Hepatocyte (in vitro differentiated cells): Measurements from ENCODE around the gene TMEM150A. TPM values are rescaled to one million over a fixed set of nuclear protein-coding genes. Genes with fewer than 3 reads are reported as not detected.

ENCODE experiments used
- DNase-seq: peaks from one replicate; pipeline ENCODE4 v3.0.0-alpha.2; 2016; ENCODE audit warnings: low spot score
- H2AFZ ChIP-seq: fragments of 200-600 bp; sonication (generic); 2 replicates; pipeline ENCODE4 v1.6.0; 2016; ENCODE audit warnings: antibody characterized with exemption, mild to moderate bottlenecking
- H3K27ac ChIP-seq: fragments of 200-600 bp; sonication (generic); 2 replicates; pipeline ENCODE4 v1.5.1; 2016; ENCODE audit warnings: mild to moderate bottlenecking
- H3K27me3 ChIP-seq: fragments of 200-600 bp; sonication (generic); 2 replicates; pipeline ENCODE4 v1.6.1; 2016
- H3K36me3 ChIP-seq: fragments of 200-600 bp; sonication (generic); replicated peaks from 2 replicates; pipeline ENCODE4 v1.5.1; 2016; ENCODE audit warnings: low read depth; ENCODE audit not compliant: insufficient read depth
- H3K4me1 ChIP-seq: fragments of 200-600 bp; sonication (generic); 2 replicates; pipeline ENCODE4 v1.5.1; 2016; ENCODE audit warnings: mild to moderate bottlenecking, moderate library complexity; ENCODE audit not compliant: insufficient read depth
- H3K4me2 ChIP-seq: fragments of 200-600 bp; sonication (generic); 2 replicates; pipeline ENCODE4 v1.6.0; 2016
- H3K4me3 ChIP-seq: fragments of 200-600 bp; sonication (generic); 2 replicates; pipeline ENCODE4 v1.5.1; 2016; ENCODE audit warnings: mild to moderate bottlenecking
- H3K79me2 ChIP-seq: fragments of 200-600 bp; sonication (generic); 2 replicates; pipeline ENCODE4 v1.6.0; 2017; ENCODE audit warnings: mild to moderate bottlenecking
- H3K9me2 ChIP-seq: fragments of 200-600 bp; sonication (generic); replicated peaks from 2 replicates; pipeline ENCODE4 v1.6.0; 2017; ENCODE audit warnings: mild to moderate bottlenecking; ENCODE audit not compliant: insufficient read depth
- H3K9me3 ChIP-seq: fragments of 200-600 bp; sonication (generic); 2 replicates; pipeline ENCODE4 v1.5.1; 2016; ENCODE audit warnings: low read depth, mild to moderate bottlenecking
- H4K20me1 ChIP-seq: fragments of 200-600 bp; sonication (generic); 2 replicates; pipeline ENCODE4 v1.6.0; 2016; ENCODE audit warnings: mild to moderate bottlenecking; ENCODE audit not compliant: insufficient read depth, poor library complexity, severe bottlenecking
- CTCF ChIP-seq: fragments of 200-600 bp; sonication (generic); IDR thresholded peaks from 2 replicates; pipeline ENCODE4 v1.5.1; 2016; ENCODE audit warnings: antibody characterized with exemption, mild to moderate bottlenecking; ENCODE audit not compliant: poor library complexity
- EZH2 ChIP-seq: fragments of 200-600 bp; sonication (generic); IDR thresholded peaks from 2 replicates; pipeline ENCODE4 v1.6.1; 2016; ENCODE audit warnings: antibody characterized with exemption, mild to moderate bottlenecking, borderline replicate concordance
- EZH2phosphoT487 ChIP-seq: fragments of 200-600 bp; sonication (generic); IDR thresholded peaks from one replicate; pipeline ENCODE4 v1.6.1; 2018; ENCODE audit warnings: antibody characterized with exemption, mild to moderate bottlenecking, low read depth, moderate library complexity; ENCODE audit not compliant: unreplicated experiment, severe bottlenecking
- WGBS: methylation state at CpG from one replicate; pipeline ENCODE4 v1.1.6; 2016; ENCODE audit warnings: low lambda C conversion rate; ENCODE audit errors: missing lambda C conversion rate; 5-methylcytosine and 5-hydroxymethylcytosine counted together
- polyA plus RNA-seq: library from polyadenylated mRNA; unstranded; fragments of >200 nt; fragmentation: Nextera tagmentation; extraction: Ambion mirVana; gene quantifications from 2 replicates; pipeline ENCODE4 v1.2.1, GENCODE V29; 2016
- total RNA-seq: library from RNA; depleted of rRNA; stranded (reverse); fragments of >200 nt; gene quantifications from 2 replicates; pipeline ENCODE4 v1.2.3, GENCODE V29; 2014

TMEM150A gene
- total and polyA plus RNA-seq, 2 experiments from 2014 or later = 25.7 to 67.9 TPM

GRCh38 chr2:85588236-85588635, 14.3 kb downstream of the TMEM150A start:
- Histone ChIP-seq H4K20me1 (no peaks in the 10 kb centered on the region), H3K36me3 (no peaks in the 10 kb centered on the region), H3K4me3 (no peak overlapping the region), H3K9me2 (no peaks in the 10 kb centered on the region), H3K4me1 (peaks cover 25% of the 10 kb centered on the region), H3K4me2 (no peak overlapping the region), H2AFZ (no peak overlapping the region), H3K27ac (no peak overlapping the region), H3K27me3 (no peaks in the 10 kb centered on the region), H3K9me3 (no peaks in the 10 kb centered on the region), H3K79me2 (no peaks in the 10 kb centered on the region)
- DNase-seq = no peak
- WGBS = 64% methylated on average over 4 of the region's 4 CpGs
- TF ChIP-seq EZH2phosphoT487 = no peak
- no peak for TF ChIP-seq CTCF
- TF ChIP-seq EZH2 = no peak

DNA sequence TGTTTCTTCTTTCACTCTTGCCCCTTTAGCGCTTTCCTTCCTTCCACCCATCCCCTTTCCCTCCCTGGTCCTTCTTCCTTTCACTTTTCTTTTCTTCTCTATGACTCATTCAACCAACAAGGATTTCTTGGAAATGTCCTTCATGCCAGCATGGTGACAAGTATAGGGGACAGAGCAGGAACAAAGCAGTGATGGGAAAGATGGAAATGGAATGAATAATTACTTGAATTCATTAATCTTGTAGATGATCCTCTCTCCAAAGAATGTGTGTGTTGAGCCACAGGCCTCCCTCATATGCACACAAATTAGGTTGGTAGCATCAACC, 16.8 kb downstream of the TMEM150A start:
- DNase-seq = no peak
- Histone ChIP-seq H3K4me2 (no peak overlapping the region), H3K9me3 (no peaks in the 10 kb centered on the region), H3K27me3 (no peaks in the 10 kb centered on the region), H3K79me2 (no peaks in the 10 kb centered on the region), H2AFZ (no peak overlapping the region), H3K36me3 (no peaks in the 10 kb centered on the region), H3K4me1 (peaks cover 25% of the 10 kb centered on the region), H3K27ac (peak overlapping the region; percentile 57), H3K4me3 (no peak overlapping the region), H3K9me2 (no peaks in the 10 kb centered on the region), H4K20me1 (no peaks in the 10 kb centered on the region)
- WGBS = 100% methylated on average over 1 of the region's 1 CpG
- TF ChIP-seq CTCF (no peak), EZH2phosphoT487 (no peak), EZH2 (no peak)

DNA sequence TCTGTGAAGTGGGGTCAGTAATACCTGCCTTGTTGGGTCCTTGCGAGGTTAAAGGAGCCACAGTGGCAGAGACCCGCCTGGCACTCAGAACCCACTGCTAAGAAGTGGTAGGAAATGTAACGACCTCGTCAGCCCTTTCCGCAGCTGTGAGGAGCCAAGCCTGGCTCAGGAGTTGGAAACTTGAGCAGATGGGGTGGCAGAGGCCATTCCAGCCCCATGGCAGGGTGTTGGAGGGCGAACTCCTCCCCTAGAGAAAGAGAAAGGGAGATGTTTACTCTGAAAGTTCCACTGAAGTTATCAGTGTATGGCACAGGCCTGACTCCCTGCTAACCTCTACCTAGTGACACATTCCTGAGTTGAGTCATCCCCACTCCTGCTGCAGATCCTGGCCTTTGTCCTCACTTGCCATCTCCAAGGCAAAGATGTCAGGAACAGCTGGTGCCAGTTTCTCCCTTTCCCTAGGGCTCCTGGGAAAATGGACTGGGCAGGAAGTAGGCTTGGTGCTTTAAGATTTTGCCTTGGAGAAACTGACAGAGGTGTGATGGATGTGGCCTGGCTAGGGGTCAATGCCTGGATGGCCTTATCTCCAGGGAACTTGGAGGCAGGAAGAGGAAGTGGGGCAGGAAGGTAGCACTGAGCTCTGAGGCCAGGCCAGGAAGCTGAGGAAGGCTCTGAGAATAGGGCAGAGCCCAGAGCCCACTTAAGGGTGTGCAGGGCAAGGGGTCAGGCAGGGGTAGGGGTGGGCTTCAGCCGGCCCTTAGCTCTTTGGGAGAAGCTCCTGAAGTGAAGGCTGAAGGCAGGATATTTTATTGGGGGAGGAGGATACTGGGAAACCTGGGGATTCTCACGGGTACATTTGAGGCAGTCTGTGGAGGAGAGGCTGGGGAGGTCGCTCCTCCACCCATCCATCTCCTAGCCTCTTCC, 17.4 kb downstream of the TMEM150A start:
- Histone ChIP-seq H4K20me1 (no peaks in the 10 kb centered on the region), H2AFZ (no peak overlapping the region), H3K4me3 (peak overlapping the region; percentile 3), H3K36me3 (no peaks in the 10 kb centered on the region), H3K27me3 (no peaks in the 10 kb centered on the region), H3K9me3 (no peaks in the 10 kb centered on the region), H3K79me2 (peaks cover 3% of the 10 kb centered on the region), H3K9me2 (no peaks in the 10 kb centered on the region), H3K4me1 (peaks cover 25% of the 10 kb centered on the region), H3K27ac (peak overlapping the region; percentile 83), H3K4me2 (peak overlapping the region; percentile 83)
- peak; percentile 83 for DNase-seq
- no peak for TF ChIP-seq CTCF
- TF ChIP-seq EZH2phosphoT487 = peak; percentile 50
- 68% methylated on average over 9 of the region's 9 CpGs for whole genome bisulfite sequencing
